ENCODE data around the gene IL3RA.
"Not testable (repeated sequence)": the region's sequence is repeated elsewhere in the genome, so short reads cannot be mapped to it uniquely, and the experiment has no call there.

IL3RA gene

GRCh38 chrX:1336331-1336943 is at the start of gene IL3RA:
IL3RA (plus strand) TSS chrX:1336785; CDS start chrX:1341766, 4,981 bp downstream.
- DNase-seq = no peak

GRCh38 chrX:1289535-1289934 is 47.0 kb upstream of the IL3RA start:
- DNase-seq = no peak

- DNase-seq = no peak
Measured at GRCh38 chrX:1291110-1291740, 45.4 kb upstream of the IL3RA start.

GRCh38 chrX:1292575-1293290 is 43.9 kb upstream of the IL3RA start:
- DNase-seq = no peak

- no peak for DNase-seq
Measured at GRCh38 chrX:1294301-1295067, 42.1 kb upstream of the IL3RA start.

- no peak for DNase-seq
Measured at GRCh38 chrX:1295550-1295949, 41.0 kb upstream of the IL3RA start.

GRCh38 chrX:1297591-1297990 is 39.0 kb upstream of the IL3RA start:
- not testable (repeated sequence) for DNase-seq

GRCh38 chrX:1300449-1300848 is 36.1 kb upstream of the IL3RA start:
- DNase-seq = no peak

GRCh38 chrX:1305411-1305810 is 31.2 kb upstream of the IL3RA start:
- DNase-seq = no peak

GRCh38 chrX:1306909-1307625 is 29.5 kb upstream of the IL3RA start:
- no peak for DNase-seq

GRCh38 chrX:1307626-1308340 is 28.8 kb upstream of the IL3RA start:
- DNase-seq = no peak

- DNase-seq = no peak
Measured at GRCh38 chrX:1308476-1308875, 28.1 kb upstream of the IL3RA start.

- not testable (repeated sequence) for DNase-seq
Measured at GRCh38 chrX:1308917-1309316, 27.7 kb upstream of the IL3RA start.

GRCh38 chrX:1313788-1314187 is 22.8 kb upstream of the IL3RA start:
- no peak for DNase-seq

GRCh38 chrX:1316527-1316926 is 20.1 kb upstream of the IL3RA start:
- no peak for DNase-seq

GRCh38 chrX:1321674-1322073 is 14.9 kb upstream of the IL3RA start:
- DNase-seq = no peak

GRCh38 chrX:1322393-1322792 is 14.2 kb upstream of the IL3RA start:
- no peak for DNase-seq

GRCh38 chrX:1323315-1323714 is 13.3 kb upstream of the IL3RA start:
- no peak for DNase-seq

- no peak for DNase-seq
Measured at GRCh38 chrX:1325515-1326116, 11.0 kb upstream of the IL3RA start.

GRCh38 chrX:1327651-1328304 is 8.8 kb upstream of the IL3RA start:
- DNase-seq = no peak

- no peak for DNase-seq
Measured at GRCh38 chrX:1330605-1331004, 6.0 kb upstream of the IL3RA start.

All from NCI-H2081 (cell line).